HepG2 (cell line): ENCODE measurements around the gene PPP3R1.

Experiments
- CHD4 ChIP-seq: fragments of 200-600 bp; sonication (generic); IDR thresholded peaks from 2 replicates; pipeline ENCODE4 v1.7.0; 2017; ENCODE audit warnings: mild to moderate bottlenecking, low read length, borderline replicate concordance
- MEF2D ChIP-seq: sonication (generic); formaldehyde crosslinking; IDR thresholded peaks from 2 replicates; pipeline ENCODE4 v1.5.1; 2020; ENCODE audit warnings: mild to moderate bottlenecking, missing genetic modification reagents
- MTA1 ChIP-seq: sonication (generic); formaldehyde crosslinking; IDR thresholded peaks from 2 replicates; pipeline ENCODE4 v1.4.0; 2020; ENCODE audit warnings: missing genetic modification reagents, mild to moderate bottlenecking, borderline replicate concordance
- POLR2AphosphoS5 ChIP-seq: IDR thresholded peaks from 2 replicates; pipeline ENCODE4 v1.6.1; 2012; ENCODE audit warnings: low read depth, low read length
- TRIM24 ChIP-seq: sonication (generic); formaldehyde crosslinking; IDR thresholded peaks from 2 replicates; pipeline ENCODE4 v1.8.0; 2022; ENCODE audit warnings: mild to moderate bottlenecking, missing genetic modification reagents
- YY1 ChIP-seq: IDR thresholded peaks from 2 replicates; pipeline ENCODE4 v1.6.1; 2011; ENCODE audit warnings: low read length, low read depth, moderate library complexity, mild to moderate bottlenecking; ENCODE audit not compliant: insufficient read depth, insufficient replicate concordance
- ZNF121 ChIP-seq: sonication (generic); formaldehyde crosslinking; IDR thresholded peaks from 2 replicates; pipeline ENCODE4 v1.5.0; 2020; ENCODE audit warnings: mild to moderate bottlenecking, missing genetic modification reagents
- ZNF207 ChIP-seq: fragments of 450-650 bp; IDR thresholded peaks from 2 replicates; pipeline ENCODE4 v1.6.1; 2016; ENCODE audit warnings: antibody characterized with exemption, borderline replicate concordance
- ZNF629 ChIP-seq: sonication (generic); formaldehyde crosslinking; conservative IDR thresholded peaks from 2 replicates; pipeline ENCODE4 v1.5.0; 2020; ENCODE audit warnings: missing genetic modification reagents
- ZNF660 ChIP-seq: sonication (generic); formaldehyde crosslinking; IDR thresholded peaks from 2 replicates; pipeline ENCODE4 v1.5.1; 2020; ENCODE audit warnings: mild to moderate bottlenecking, low read depth, missing genetic modification reagents, borderline replicate concordance
- TF ChIP-seq, protein P1 (sequence below): sonication (generic); formaldehyde crosslinking; IDR thresholded peaks from 2 replicates; pipeline ENCODE4 v1.4.0; 2020; ENCODE audit warnings: mild to moderate bottlenecking, missing genetic modification reagents, borderline replicate concordance
- TF ChIP-seq, protein P2 (sequence below): IDR thresholded peaks from 2 replicates; pipeline ENCODE4 v1.6.1; 2018; ENCODE audit warnings: missing genetic modification reagents
- TF ChIP-seq, protein P3 (sequence below): sonication (generic); formaldehyde crosslinking; IDR thresholded peaks from 2 replicates; pipeline ENCODE4 v1.5.0; 2020; ENCODE audit warnings: mild to moderate bottlenecking, missing genetic modification reagents

DNA sequence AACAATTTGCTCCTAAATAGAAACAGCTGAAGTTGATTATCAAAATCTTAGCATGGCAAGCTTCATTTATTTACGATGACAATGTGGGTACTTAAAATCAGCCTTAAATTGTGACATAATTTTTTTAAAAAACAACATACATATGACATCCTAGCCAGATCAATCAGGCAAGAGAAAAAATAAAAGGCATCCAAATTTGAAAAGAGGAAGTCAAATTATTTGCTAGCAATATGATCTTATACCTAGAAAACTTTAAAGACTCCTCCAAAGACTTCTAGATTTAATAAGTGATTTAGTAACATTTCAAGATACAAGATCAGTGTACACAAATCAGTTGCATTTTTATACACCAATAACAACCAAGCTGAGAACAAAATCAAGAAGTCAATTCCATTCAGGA is 14.3 kb upstream of the PPP3R1 start:
- TF ChIP-seq YY1 (no peak), ZNF121 (CRISPR knock-in tag) (no peak), CHD4 (no peak), TRIM24 (CRISPR knock-in tag) (no peak), POLR2AphosphoS5 (no peak), MEF2D (CRISPR knock-in tag) (no peak), ZNF660 (no peak), MTA1 (no peak), ZNF207 (no peak), ZNF629 (CRISPR knock-in tag) (no peak)
- TF ChIP-seq, protein P1, sequence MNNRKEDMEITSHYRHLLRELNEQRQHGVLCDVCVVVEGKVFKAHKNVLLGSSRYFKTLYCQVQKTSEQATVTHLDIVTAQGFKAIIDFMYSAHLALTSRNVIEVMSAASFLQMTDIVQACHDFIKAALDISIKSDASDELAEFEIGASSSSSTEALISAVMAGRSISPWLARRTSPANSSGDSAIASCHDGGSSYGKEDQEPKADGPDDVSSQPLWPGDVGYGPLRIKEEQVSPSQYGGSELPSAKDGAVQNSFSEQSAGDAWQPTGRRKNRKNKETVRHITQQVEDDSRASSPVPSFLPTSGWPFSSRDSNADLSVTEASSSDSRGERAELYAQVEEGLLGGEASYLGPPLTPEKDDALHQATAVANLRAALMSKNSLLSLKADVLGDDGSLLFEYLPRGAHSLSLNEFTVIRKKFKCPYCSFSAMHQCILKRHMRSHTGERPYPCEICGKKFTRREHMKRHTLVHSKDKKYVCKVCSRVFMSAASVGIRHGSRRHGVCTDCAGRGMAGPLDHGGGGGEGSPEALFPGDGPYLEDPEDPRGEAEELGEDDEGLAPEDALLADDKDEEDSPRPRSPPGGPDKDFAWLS (CRISPR knock-in tag) = no peak
- TF ChIP-seq, protein P2, sequence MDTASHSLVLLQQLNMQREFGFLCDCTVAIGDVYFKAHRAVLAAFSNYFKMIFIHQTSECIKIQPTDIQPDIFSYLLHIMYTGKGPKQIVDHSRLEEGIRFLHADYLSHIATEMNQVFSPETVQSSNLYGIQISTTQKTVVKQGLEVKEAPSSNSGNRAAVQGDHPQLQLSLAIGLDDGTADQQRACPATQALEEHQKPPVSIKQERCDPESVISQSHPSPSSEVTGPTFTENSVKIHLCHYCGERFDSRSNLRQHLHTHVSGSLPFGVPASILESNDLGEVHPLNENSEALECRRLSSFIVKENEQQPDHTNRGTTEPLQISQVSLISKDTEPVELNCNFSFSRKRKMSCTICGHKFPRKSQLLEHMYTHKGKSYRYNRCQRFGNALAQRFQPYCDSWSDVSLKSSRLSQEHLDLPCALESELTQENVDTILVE = no peak
- TF ChIP-seq, protein P3, sequence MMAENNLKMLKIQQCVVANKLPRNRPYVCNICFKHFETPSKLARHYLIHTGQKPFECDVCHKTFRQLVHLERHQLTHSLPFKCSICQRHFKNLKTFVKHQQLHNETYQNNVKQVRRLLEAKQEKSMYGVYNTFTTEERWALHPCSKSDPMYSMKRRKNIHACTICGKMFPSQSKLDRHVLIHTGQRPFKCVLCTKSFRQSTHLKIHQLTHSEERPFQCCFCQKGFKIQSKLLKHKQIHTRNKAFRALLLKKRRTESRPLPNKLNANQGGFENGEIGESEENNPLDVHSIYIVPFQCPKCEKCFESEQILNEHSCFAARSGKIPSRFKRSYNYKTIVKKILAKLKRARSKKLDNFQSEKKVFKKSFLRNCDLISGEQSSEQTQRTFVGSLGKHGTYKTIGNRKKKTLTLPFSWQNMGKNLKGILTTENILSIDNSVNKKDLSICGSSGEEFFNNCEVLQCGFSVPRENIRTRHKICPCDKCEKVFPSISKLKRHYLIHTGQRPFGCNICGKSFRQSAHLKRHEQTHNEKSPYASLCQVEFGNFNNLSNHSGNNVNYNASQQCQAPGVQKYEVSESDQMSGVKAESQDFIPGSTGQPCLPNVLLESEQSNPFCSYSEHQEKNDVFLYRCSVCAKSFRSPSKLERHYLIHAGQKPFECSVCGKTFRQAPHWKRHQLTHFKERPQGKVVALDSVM (CRISPR knock-in tag) = no peak
